ENCODE results near the gene HGS.
A peak's percentile ranks its signal among the peaks of the same experiment; 100 is the strongest.

HGS gene

GRCh38 chr17:81687770-81688541 is 4.1 kb downstream of the HGS start:
- DNase-seq, result no peak

GRCh38 chr17:81688616-81689015 is 4.8 kb downstream of the HGS start:
- DNase-seq, result no peak

- DNase-seq, result no peak
Observed at GRCh38 chr17:81690066-81690465, 6.3 kb downstream of the HGS start.

- DNase-seq, result no peak
Observed at GRCh38 chr17:81690549-81690948, 6.7 kb downstream of the HGS start.

GRCh38 chr17:81691196-81691595 is 7.4 kb downstream of the HGS start:
- no peak for DNase-seq

GRCh38 chr17:81691608-81692007 is 7.8 kb downstream of the HGS start:
- DNase-seq, result no peak

DNA sequence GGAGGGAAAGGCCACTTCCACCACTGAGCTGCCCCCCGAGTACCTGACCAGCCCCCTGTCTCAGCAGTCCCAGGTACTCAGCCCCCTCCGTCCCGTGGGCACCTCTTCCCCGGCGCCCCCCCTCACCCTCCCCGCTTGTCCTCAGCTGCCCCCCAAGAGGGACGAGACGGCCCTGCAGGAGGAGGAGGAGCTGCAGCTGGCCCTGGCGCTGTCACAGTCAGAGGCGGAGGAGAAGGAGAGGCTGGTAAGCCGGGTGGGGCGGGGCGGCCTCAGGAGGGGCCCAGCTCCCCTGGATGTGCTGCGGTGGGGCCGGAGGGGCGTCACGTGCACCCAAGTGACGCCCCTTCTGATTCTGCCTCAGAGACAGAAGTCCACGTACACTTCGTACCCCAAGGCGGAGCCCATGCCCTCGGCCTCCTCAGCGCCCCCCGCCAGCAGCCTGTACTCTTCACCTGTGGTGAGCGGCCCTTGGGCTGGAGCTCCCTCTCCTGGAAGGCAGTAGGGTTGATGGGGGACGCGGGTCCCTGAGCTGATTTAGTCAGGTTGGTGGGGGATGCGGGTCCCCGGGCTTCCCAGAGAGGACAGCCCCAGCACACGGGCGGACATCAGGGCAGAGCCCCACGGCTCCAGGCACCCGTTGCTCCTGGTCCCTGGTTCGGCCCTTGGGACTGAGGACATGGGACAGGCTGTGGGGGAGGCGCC is 9.8 kb downstream of the HGS start:
- DNase-seq, result no peak

- DNase-seq, result no peak
Observed at GRCh38 chr17:81694810-81695209, 11.0 kb downstream of the HGS start.

DNA sequence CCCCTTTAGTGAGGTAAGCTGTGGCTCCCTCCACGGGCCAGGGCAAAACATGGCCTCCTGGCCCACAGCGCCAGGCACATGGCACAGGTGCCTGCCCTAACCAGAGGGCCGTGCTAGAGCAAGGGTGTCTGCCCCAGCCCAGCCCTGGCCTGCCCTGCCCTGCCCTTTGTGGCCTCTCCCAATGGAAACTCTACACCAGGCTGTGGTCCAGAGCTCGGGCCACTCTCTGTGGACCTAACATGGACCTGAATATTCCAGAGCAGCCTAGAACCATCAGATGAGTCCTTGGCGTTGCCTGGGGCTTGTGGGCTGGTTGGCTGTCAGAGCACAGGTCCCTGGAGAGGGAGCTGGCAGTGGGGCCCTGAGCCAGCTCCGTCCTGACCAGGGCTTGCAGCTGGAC is 11.4 kb downstream of the HGS start:
- no peak for DNase-seq

DNA sequence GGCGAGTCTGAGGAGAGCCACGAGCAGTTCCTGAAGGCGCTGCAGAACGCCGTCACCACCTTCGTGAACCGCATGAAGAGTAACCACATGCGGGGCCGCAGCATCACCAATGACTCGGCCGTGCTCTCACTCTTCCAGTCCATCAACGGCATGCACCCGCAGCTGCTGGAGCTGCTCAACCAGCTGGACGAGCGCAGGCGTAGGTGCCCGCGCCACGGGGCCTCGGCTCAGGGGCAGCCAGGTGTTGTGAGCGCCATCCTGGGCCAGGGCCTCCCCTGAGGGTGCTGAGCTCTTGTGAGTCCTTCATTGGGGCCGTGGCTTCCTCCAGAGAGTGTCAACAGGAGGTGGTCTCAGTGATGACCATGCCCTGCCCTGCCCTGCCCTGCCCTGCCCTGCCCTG is 12.0 kb downstream of the HGS start:
- no peak for DNase-seq

- DNase-seq, result no peak
Observed at GRCh38 chr17:81696218-81696941, 12.6 kb downstream of the HGS start.

- DNase-seq, result no peak
Observed at GRCh38 chr17:81697261-81698044, 13.6 kb downstream of the HGS start.

DNA sequence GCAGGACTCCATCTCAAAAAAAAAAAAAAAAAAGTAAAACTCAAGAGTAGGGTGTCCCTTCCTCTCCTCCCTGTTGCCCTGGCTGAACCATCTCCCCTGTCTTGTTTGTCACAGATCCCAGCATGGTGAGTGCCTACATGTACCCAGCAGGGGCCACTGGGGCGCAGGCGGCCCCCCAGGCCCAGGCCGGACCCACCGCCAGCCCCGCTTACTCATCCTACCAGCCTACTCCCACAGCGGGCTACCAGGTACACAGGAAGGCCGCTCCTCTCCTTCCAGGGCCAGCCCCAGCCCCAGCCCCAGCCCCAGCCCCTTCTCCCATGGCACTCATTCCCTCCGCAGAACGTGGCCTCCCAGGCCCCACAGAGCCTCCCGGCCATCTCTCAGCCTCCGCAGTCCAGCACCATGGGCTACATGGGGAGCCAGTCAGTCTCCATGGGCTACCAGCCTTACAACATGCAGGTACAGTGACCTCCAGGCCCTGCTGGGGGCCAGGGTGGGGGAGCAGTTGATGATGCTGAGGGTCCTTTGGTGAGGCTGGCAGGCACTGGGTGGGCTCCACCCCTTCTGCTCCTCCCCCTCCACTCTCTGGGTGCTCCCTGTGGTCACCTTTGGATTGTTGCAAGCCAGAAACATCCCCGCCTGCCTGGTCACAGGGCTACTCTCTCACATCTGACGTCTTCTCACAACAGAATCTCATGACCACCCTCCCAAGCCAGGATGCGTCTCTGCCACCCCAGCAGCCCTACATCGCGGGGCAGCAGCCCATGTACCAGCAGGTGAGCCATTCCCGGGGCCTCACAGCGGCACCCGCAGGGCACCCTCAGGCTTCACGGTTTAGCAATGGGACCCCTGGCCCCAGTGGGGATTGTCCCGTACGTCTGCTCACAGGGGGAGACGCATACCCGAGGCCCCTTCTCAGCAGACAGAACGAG is 16.8 kb downstream of the HGS start:
- no peak for DNase-seq

- DNase-seq, result peak; percentile 37
Observed at GRCh38 chr17:81701288-81702071, 17.7 kb downstream of the HGS start.

GRCh38 chr17:81702934-81703746 is 19.3 kb downstream of the HGS start, which contains the start of gene MRPL12:
Gene MRPL12, plus strand, starts transcription at chr17:81703367. Its CDS starts 135 bp downstream, at chr17:81703502.
- peak; percentile 88 for DNase-seq

- DNase-seq, result no peak
Observed at GRCh38 chr17:81703747-81704654, 20.2 kb downstream of the HGS start.

- no peak for DNase-seq
Observed at GRCh38 chr17:81705518-81706231, 21.9 kb downstream of the HGS start.

DNA sequence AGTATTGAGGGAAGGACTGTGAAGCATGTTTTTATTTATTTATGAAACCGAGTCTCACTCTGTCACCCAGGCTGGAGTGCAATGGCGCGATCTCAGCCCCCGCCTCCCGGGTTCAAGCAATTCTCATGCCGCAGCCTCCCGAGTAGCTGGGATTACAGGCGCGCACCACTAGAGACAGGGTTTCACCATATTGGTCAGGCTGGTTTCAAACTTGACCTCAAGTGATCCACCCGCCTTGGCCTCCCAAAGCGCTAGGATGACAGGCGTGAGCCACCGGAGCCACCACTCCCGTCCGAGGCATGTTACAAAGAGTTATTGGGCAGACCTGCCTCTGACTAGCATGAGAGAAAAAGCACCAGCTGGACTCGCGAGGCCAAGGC is 22.4 kb downstream of the HGS start:
- DNase-seq, result peak; percentile 46
